Eye (tissue), 1 donor: ENCODE measurements around the gene PCDHGA5.
"Not testable (repeated sequence)": the region's sequence is repeated elsewhere in the genome, so short reads cannot be mapped to it uniquely, and the experiment has no call there.

Source experiments
- DNase-seq: peaks from one replicate; pipeline ENCODE4 v3.0.0-alpha.2; 2015

Gene PCDHGA5

GRCh38 chr5:141363952-141364660 lies at the start of gene PCDHGA5:
Gene PCDHGA5, plus strand, starts transcription at chr5:141364162. Its CDS starts 169 bp downstream, at chr5:141364331.
- peak; percentile 8 for DNase-seq

- DNase-seq = not testable (repeated sequence)
Observed at GRCh38 chr5:141316963-141317362, 47.0 kb upstream of the PCDHGA5 start.

GRCh38 chr5:141319202-141319601 lies 44.8 kb upstream of the PCDHGA5 start:
- no peak for DNase-seq

GRCh38 chr5:141319699-141320098 lies 44.3 kb upstream of the PCDHGA5 start:
- DNase-seq = no peak

- peak; percentile 99 for DNase-seq
Observed at GRCh38 chr5:141320225-141321169, 43.5 kb upstream of the PCDHGA5 start, which contains the start of gene TAF7. Gene TAF7, minus strand, starts transcription at chr5:141320784. Its CDS starts 740 bp downstream, at chr5:141320044.

GRCh38 chr5:141322261-141322660 lies 41.7 kb upstream of the PCDHGA5 start:
- no peak for DNase-seq

- DNase-seq = peak; percentile 64
Observed at GRCh38 chr5:141326088-141326854, 37.7 kb upstream of the PCDHGA5 start.

- DNase-seq = no peak
Observed at GRCh38 chr5:141328231-141328630, 35.7 kb upstream of the PCDHGA5 start.

- DNase-seq = no peak
Observed at GRCh38 chr5:141330299-141331080, 33.5 kb upstream of the PCDHGA5 start, which contains the start of gene PCDHGA1. Gene PCDHGA1, plus strand, starts transcription at chr5:141330514.

- not testable (repeated sequence) for DNase-seq
Observed at GRCh38 chr5:141332571-141332970, 31.4 kb upstream of the PCDHGA5 start.

- peak; percentile 73 for DNase-seq
Observed at GRCh38 chr5:141338538-141339306, 25.2 kb upstream of the PCDHGA5 start, which contains the start of gene PCDHGA2. Gene PCDHGA2, plus strand, starts transcription at chr5:141338760.

GRCh38 chr5:141340781-141341354 lies 23.1 kb upstream of the PCDHGA5 start:
- not testable (repeated sequence) for DNase-seq

GRCh38 chr5:141342773-141343172 lies 21.2 kb upstream of the PCDHGA5 start:
- DNase-seq = no peak

- DNase-seq = peak; percentile 41
Observed at GRCh38 chr5:141343242-141343952, 20.6 kb upstream of the PCDHGA5 start, which contains the start of gene PCDHGA3. Gene PCDHGA3, plus strand, starts transcription at chr5:141343829. Its CDS starts 205 bp downstream, at chr5:141344034.

GRCh38 chr5:141343953-141344463 lies 20.0 kb upstream of the PCDHGA5 start:
- no peak for DNase-seq

- DNase-seq = no peak
Observed at GRCh38 chr5:141345327-141345726, 18.6 kb upstream of the PCDHGA5 start.

GRCh38 chr5:141346017-141346416 lies 17.9 kb upstream of the PCDHGA5 start:
- DNase-seq = not testable (repeated sequence)

- DNase-seq = no peak
Observed at GRCh38 chr5:141349917-141350619, 13.9 kb upstream of the PCDHGA5 start, which contains the start of gene PCDHGB1. Gene PCDHGB1, plus strand, starts transcription at chr5:141350099. Its CDS starts 162 bp downstream, at chr5:141350261.

- no peak for DNase-seq
Observed at GRCh38 chr5:141351591-141351990, 12.4 kb upstream of the PCDHGA5 start.
